ENCODE data around the gene PTPRN2. TPM values are rescaled to one million over a fixed set of nuclear protein-coding genes. Genes with fewer than 3 reads are reported as not detected.

The PTPRN2 gene
- total RNA-seq, 2 experiments from 2014 or later, result 0.70 TPM; not detected in 1

- H4K20me1 ChIP-seq (ENCODE audit: insufficient read depth, low read length), result no peaks in the 10 kb centered on the region
- H3K4me1 ChIP-seq (ENCODE audit: insufficient read depth, low read length, poor library complexity, severe bottlenecking), result no peaks in the 10 kb centered on the region
- intact Hi-C loops (cut with micrococcal nuclease; ENCODE audit: unreplicated experiment), result no loop called here
- no peak for TF ChIP-seq CTCF (conservative IDR thresholded peaks at IDR 0.05; ENCODE audit: low read length)
- no peak for TF ChIP-seq EZH2phosphoT487 (IDR thresholded peaks at IDR 0.05; ENCODE audit: borderline replicate concordance, low read depth, low read length)
- no peak overlapping the region for H2AFZ ChIP-seq (ENCODE audit: low read length)
- DNase-seq (ENCODE audit: low spot score), result no peak
- no peaks in the 10 kb centered on the region for H3K9me3 ChIP-seq (ENCODE audit: low read length)
- no peak overlapping the region for H3K4me3 ChIP-seq (ENCODE audit: low read depth, low read length, poor library complexity, severe bottlenecking)
- H3K36me3 ChIP-seq (ENCODE audit: insufficient read depth, low read length), result no peaks in the 10 kb centered on the region
- H3K27ac ChIP-seq (ENCODE audit: low read depth, low read length, poor library complexity, severe bottlenecking), result no peak overlapping the region
- H3K79me2 ChIP-seq (ENCODE audit: insufficient read depth, low read depth, low read length), result no peaks in the 10 kb centered on the region
- POLR2A ChIA-PET, result no interaction called here
- no peaks in the 10 kb centered on the region for H3K9me2 ChIP-seq (ENCODE audit: insufficient read depth, low read length)
- CTCF ChIA-PET (ENCODE audit: unreplicated experiment), result no interaction called here
- no TSS peak for BruUV-seq (replicated peaks)
- no peak overlapping the region for H3K4me2 ChIP-seq (ENCODE audit: low read length)
Measured at GRCh38 chr7:158097453-158098124, 490.0 kb downstream of the PTPRN2 start.

GRCh38 chr7:158097106-158097452 lies 490.5 kb downstream of the PTPRN2 start:
- no peaks in the 10 kb centered on the region for H3K9me3 ChIP-seq (ENCODE audit: low read length)
- no peak overlapping the region for H3K4me2 ChIP-seq (ENCODE audit: low read length)
- TF ChIP-seq EZH2phosphoT487 (IDR thresholded peaks at IDR 0.05; ENCODE audit: borderline replicate concordance, low read depth, low read length) (no peak), CTCF (conservative IDR thresholded peaks at IDR 0.05; ENCODE audit: low read length) (no peak)
- no peaks in the 10 kb centered on the region for H3K9me2 ChIP-seq (ENCODE audit: insufficient read depth, low read length)
- no peak overlapping the region for H3K27ac ChIP-seq (ENCODE audit: low read depth, low read length, poor library complexity, severe bottlenecking)
- no peak for DNase-seq (ENCODE audit: low spot score)
- ChIA-PET POLR2A (no interaction called here), CTCF (ENCODE audit: unreplicated experiment) (no interaction called here)
- no TSS peak for BruUV-seq (replicated peaks)
- no peaks in the 10 kb centered on the region for H3K4me1 ChIP-seq (ENCODE audit: insufficient read depth, low read length, poor library complexity, severe bottlenecking)
- no peaks in the 10 kb centered on the region for H3K36me3 ChIP-seq (ENCODE audit: insufficient read depth, low read length)
- no peaks in the 10 kb centered on the region for H4K20me1 ChIP-seq (ENCODE audit: insufficient read depth, low read length)
- no peaks in the 10 kb centered on the region for H3K79me2 ChIP-seq (ENCODE audit: insufficient read depth, low read depth, low read length)
- H3K4me3 ChIP-seq (ENCODE audit: low read depth, low read length, poor library complexity, severe bottlenecking), result no peak overlapping the region
- no peak overlapping the region for H2AFZ ChIP-seq (ENCODE audit: low read length)
- intact Hi-C loops (cut with micrococcal nuclease; ENCODE audit: unreplicated experiment), result no loop called here

- no peak overlapping the region for H3K4me2 ChIP-seq (ENCODE audit: low read length)
- ChIA-PET POLR2A (no interaction called here), CTCF (ENCODE audit: unreplicated experiment) (no interaction called here)
- H3K4me1 ChIP-seq (ENCODE audit: insufficient read depth, low read length, poor library complexity, severe bottlenecking), result no peaks in the 10 kb centered on the region
- no peak overlapping the region for H3K27ac ChIP-seq (ENCODE audit: low read depth, low read length, poor library complexity, severe bottlenecking)
- H3K9me3 ChIP-seq (ENCODE audit: low read length), result no peaks in the 10 kb centered on the region
- no peaks in the 10 kb centered on the region for H3K36me3 ChIP-seq (ENCODE audit: insufficient read depth, low read length)
- H2AFZ ChIP-seq (ENCODE audit: low read length), result no peak overlapping the region
- no peaks in the 10 kb centered on the region for H3K9me2 ChIP-seq (ENCODE audit: insufficient read depth, low read length)
- TF ChIP-seq EZH2phosphoT487 (IDR thresholded peaks at IDR 0.05; ENCODE audit: borderline replicate concordance, low read depth, low read length) (no peak), CTCF (conservative IDR thresholded peaks at IDR 0.05; ENCODE audit: low read length) (no peak)
- H3K79me2 ChIP-seq (ENCODE audit: insufficient read depth, low read depth, low read length), result no peaks in the 10 kb centered on the region
- H4K20me1 ChIP-seq (ENCODE audit: insufficient read depth, low read length), result no peaks in the 10 kb centered on the region
- intact Hi-C loops (cut with micrococcal nuclease; ENCODE audit: unreplicated experiment), result no loop called here
- DNase-seq (ENCODE audit: low spot score), result no peak
- H3K4me3 ChIP-seq (ENCODE audit: low read depth, low read length, poor library complexity, severe bottlenecking), result no peak overlapping the region
- BruUV-seq (replicated peaks), result no TSS peak
Measured at GRCh38 chr7:158096582-158096981, 491.0 kb downstream of the PTPRN2 start.

Data from OCI-LY7 (cell line).